Neural cell (in vitro differentiated cells): ENCODE measurements around the gene MAP3K1. TPM values are rescaled to one million over a fixed set of nuclear protein-coding genes. Genes with fewer than 3 reads are reported as not detected.

Experiments
- H2AFZ ChIP-seq: fragments of 200-600, 300-800 bp; sonication (generic), shearing (Covaris generic); 2 replicates; pipeline ENCODE4 v1.6.0; 2014; ENCODE audit warnings: low read depth, mild to moderate bottlenecking, antibody characterized with exemption, low read length, moderate library complexity
- H3F3A ChIP-seq: fragments of 200-600 bp; shearing (Covaris generic); 2 replicates; pipeline ENCODE4 v1.6.1; 2016; ENCODE audit warnings: mild to moderate bottlenecking, moderate library complexity, mixed read lengths, antibody characterized with exemption, low read length; ENCODE audit not compliant: insufficient read depth, poor library complexity, severe bottlenecking
- H3K27ac ChIP-seq: fragments of 200-600, 300-800 bp; sonication (generic), shearing (Covaris generic); 2 replicates; pipeline ENCODE4 v1.5.1; 2014; ENCODE audit warnings: mild to moderate bottlenecking, low read length, moderate library complexity
- H3K27me3 ChIP-seq: fragments of 300-800, 200-600 bp; sonication (generic), shearing (Covaris generic); 2 replicates; pipeline ENCODE4 v1.6.0; 2014; ENCODE audit warnings: mild to moderate bottlenecking, low read depth, low read length, moderate library complexity; ENCODE audit not compliant: insufficient read depth
- H3K36me3 ChIP-seq: fragments of 300-800, 200-600 bp; sonication (generic), shearing (Covaris generic); 2 replicates; pipeline ENCODE4 v1.5.1; 2014; ENCODE audit warnings: mild to moderate bottlenecking, antibody characterized with exemption, low read length, moderate library complexity; ENCODE audit not compliant: insufficient read depth
- H3K4me2 ChIP-seq: fragments of 300-800, 200-600 bp; sonication (generic), shearing (Covaris generic); 2 replicates; pipeline ENCODE4 v1.6.0; 2014; ENCODE audit warnings: mild to moderate bottlenecking, low read length
- H3K4me3 ChIP-seq: fragments of 300-800, 200-600 bp; sonication (generic), shearing (Covaris generic); 2 replicates; pipeline ENCODE4 v1.5.1; 2014; ENCODE audit warnings: mild to moderate bottlenecking, low read length, moderate library complexity
- H3K79me2 ChIP-seq: fragments of 200-600 bp; shearing (Covaris generic); replicated peaks from 2 replicates; pipeline ENCODE4 v1.6.0; 2014; ENCODE audit warnings: mild to moderate bottlenecking, low read length, moderate library complexity; ENCODE audit not compliant: insufficient read depth
- H3K9ac ChIP-seq: fragments of 300-800, 200-600 bp; sonication (generic), shearing (Covaris generic); 2 replicates; pipeline ENCODE4 v1.6.1; 2016; ENCODE audit warnings: mild to moderate bottlenecking, low read length, mixed read lengths
- H3K9me2 ChIP-seq: fragments of 200-600 bp; shearing (Covaris generic); 2 replicates; pipeline ENCODE4 v1.6.1; 2016; ENCODE audit warnings: mild to moderate bottlenecking, low read length, mixed read lengths; ENCODE audit not compliant: insufficient read depth
- H3K9me3 ChIP-seq: fragments of 200-600, 300-800 bp; sonication (generic), shearing (Covaris generic); 2 replicates; pipeline ENCODE4 v1.6.1; 2016; ENCODE audit warnings: mild to moderate bottlenecking, mixed run types, low read length, moderate library complexity, mixed read lengths
- H4K20me1 ChIP-seq: fragments of 200-600 bp; shearing (Covaris generic); 2 replicates; pipeline ENCODE4 v1.6.1; 2016; ENCODE audit warnings: mild to moderate bottlenecking, mixed run types; ENCODE audit not compliant: insufficient read depth
- EP300 ChIP-seq: fragments of 450-650 bp; conservative IDR thresholded peaks from 2 replicates; pipeline ENCODE4 v1.6.1; 2014; ENCODE audit warnings: antibody characterized with exemption, mild to moderate bottlenecking, moderate library complexity; ENCODE audit not compliant: poor library complexity, severe bottlenecking
- EZH2 ChIP-seq: fragments of 200-600, 300-800 bp; shearing (Covaris generic), sonication (generic); IDR thresholded peaks from 2 replicates; pipeline ENCODE4 v1.6.1; 2014; ENCODE audit warnings: antibody characterized with exemption, low read length, borderline replicate concordance, mild to moderate bottlenecking; ENCODE audit not compliant: insufficient read depth, poor library complexity, severe bottlenecking
- MXI1 ChIP-seq: fragments of 450-650 bp; conservative IDR thresholded peaks from 2 replicates; pipeline ENCODE4 v1.6.1; 2014; ENCODE audit warnings: antibody characterized with exemption, mild to moderate bottlenecking; ENCODE audit not compliant: poor library complexity, severe bottlenecking
- POLR2AphosphoS5 ChIP-seq: IDR thresholded peaks from 2 replicates; pipeline ENCODE4 v1.6.1; 2012
- RAD21 ChIP-seq: fragments of 450-650 bp; conservative IDR thresholded peaks from 2 replicates; pipeline ENCODE4 v1.6.1; 2014; ENCODE audit warnings: antibody characterized with exemption, mild to moderate bottlenecking, moderate library complexity
- SMC3 ChIP-seq: fragments of 450-650 bp; conservative IDR thresholded peaks from 2 replicates; pipeline ENCODE4 v1.6.1; 2014; ENCODE audit warnings: antibody characterized with exemption, mild to moderate bottlenecking, moderate library complexity; ENCODE audit not compliant: poor library complexity
- TAF1 ChIP-seq: IDR thresholded peaks from 2 replicates; pipeline ENCODE4 v1.6.1; 2012; ENCODE audit warnings: low read depth
- polyA plus RNA-seq: library from polyadenylated mRNA; depleted of rRNA; stranded (reverse); fragments of >200 nt; gene quantifications from 2 replicates; pipeline ENCODE4 v1.2.3, GENCODE V29; 2014
- TF ChIP-seq, protein P1 (sequence below): fragments of 450-650 bp; IDR thresholded peaks from 2 replicates; pipeline ENCODE4 v1.5.1; 2014; ENCODE audit warnings: antibody characterized with exemption, mild to moderate bottlenecking, moderate library complexity; ENCODE audit not compliant: poor library complexity, severe bottlenecking
- TF ChIP-seq, protein P2 (sequence below): IDR thresholded peaks from 2 replicates; pipeline ENCODE4 v1.6.1; 2012; ENCODE audit warnings: borderline replicate concordance

Gene MAP3K1
- polyA plus RNA-seq, 1 donor from 2014 or later: 26.4 TPM

DNA sequence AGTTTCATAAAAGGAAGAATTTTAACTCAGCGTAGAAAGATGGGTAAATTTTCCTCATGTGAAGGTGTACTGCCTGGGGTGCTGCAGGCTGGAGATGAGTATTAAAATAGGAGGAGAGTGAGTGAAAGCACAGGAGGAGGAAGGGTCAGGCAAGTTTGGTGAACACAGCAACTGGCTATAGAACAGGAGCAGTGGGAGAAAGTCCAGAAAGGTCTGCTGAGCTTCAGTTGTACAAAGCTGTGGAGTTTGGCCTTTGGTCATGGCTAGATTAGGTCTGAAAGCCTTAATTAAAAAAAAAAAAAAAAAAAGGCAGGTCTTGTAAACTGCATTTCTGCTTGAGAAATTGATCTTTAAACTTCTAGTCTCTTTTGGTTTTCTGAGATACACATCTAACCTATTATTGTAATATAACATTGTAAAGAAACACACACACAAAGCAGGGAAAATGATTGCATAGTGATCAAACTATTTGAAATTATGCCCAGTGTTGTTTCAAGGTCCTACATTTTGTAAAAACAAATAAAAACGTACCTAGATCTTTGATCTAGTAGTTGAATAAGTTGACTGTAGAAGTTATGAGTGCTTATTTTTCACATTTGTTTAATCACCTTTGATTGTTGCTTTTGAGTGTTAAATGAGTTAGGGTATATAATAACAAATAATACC lies 43.6 kb downstream of the MAP3K1 start:
- no peak overlapping the region for H3K9ac ChIP-seq
- H3K9me3 ChIP-seq: no peaks in the 10 kb centered on the region
- no peaks in the 10 kb centered on the region for H3K79me2 ChIP-seq
- H3K9me2 ChIP-seq: no peaks in the 10 kb centered on the region
- H3K4me3 ChIP-seq: no peak overlapping the region
- H4K20me1 ChIP-seq: no peaks in the 10 kb centered on the region
- H2AFZ ChIP-seq: no peak overlapping the region
- no peak overlapping the region for H3K4me2 ChIP-seq
- peaks cover 7% of the 10 kb centered on the region for H3K36me3 ChIP-seq
- H3K27me3 ChIP-seq: no peaks in the 10 kb centered on the region
- no peaks in the 10 kb centered on the region for H3F3A ChIP-seq
- TF ChIP-seq POLR2AphosphoS5 (no peak), MXI1 (no peak), SMC3 (no peak), EP300 (no peak), TAF1 (no peak), EZH2 (no peak), RAD21 (no peak)
- TF ChIP-seq, protein P1, sequence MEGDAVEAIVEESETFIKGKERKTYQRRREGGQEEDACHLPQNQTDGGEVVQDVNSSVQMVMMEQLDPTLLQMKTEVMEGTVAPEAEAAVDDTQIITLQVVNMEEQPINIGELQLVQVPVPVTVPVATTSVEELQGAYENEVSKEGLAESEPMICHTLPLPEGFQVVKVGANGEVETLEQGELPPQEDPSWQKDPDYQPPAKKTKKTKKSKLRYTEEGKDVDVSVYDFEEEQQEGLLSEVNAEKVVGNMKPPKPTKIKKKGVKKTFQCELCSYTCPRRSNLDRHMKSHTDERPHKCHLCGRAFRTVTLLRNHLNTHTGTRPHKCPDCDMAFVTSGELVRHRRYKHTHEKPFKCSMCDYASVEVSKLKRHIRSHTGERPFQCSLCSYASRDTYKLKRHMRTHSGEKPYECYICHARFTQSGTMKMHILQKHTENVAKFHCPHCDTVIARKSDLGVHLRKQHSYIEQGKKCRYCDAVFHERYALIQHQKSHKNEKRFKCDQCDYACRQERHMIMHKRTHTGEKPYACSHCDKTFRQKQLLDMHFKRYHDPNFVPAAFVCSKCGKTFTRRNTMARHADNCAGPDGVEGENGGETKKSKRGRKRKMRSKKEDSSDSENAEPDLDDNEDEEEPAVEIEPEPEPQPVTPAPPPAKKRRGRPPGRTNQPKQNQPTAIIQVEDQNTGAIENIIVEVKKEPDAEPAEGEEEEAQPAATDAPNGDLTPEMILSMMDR: no peak
- TF ChIP-seq, protein P2, sequence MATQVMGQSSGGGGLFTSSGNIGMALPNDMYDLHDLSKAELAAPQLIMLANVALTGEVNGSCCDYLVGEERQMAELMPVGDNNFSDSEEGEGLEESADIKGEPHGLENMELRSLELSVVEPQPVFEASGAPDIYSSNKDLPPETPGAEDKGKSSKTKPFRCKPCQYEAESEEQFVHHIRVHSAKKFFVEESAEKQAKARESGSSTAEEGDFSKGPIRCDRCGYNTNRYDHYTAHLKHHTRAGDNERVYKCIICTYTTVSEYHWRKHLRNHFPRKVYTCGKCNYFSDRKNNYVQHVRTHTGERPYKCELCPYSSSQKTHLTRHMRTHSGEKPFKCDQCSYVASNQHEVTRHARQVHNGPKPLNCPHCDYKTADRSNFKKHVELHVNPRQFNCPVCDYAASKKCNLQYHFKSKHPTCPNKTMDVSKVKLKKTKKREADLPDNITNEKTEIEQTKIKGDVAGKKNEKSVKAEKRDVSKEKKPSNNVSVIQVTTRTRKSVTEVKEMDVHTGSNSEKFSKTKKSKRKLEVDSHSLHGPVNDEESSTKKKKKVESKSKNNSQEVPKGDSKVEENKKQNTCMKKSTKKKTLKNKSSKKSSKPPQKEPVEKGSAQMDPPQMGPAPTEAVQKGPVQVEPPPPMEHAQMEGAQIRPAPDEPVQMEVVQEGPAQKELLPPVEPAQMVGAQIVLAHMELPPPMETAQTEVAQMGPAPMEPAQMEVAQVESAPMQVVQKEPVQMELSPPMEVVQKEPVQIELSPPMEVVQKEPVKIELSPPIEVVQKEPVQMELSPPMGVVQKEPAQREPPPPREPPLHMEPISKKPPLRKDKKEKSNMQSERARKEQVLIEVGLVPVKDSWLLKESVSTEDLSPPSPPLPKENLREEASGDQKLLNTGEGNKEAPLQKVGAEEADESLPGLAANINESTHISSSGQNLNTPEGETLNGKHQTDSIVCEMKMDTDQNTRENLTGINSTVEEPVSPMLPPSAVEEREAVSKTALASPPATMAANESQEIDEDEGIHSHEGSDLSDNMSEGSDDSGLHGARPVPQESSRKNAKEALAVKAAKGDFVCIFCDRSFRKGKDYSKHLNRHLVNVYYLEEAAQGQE: no peak
- H3K27ac ChIP-seq: no peak overlapping the region

DNA sequence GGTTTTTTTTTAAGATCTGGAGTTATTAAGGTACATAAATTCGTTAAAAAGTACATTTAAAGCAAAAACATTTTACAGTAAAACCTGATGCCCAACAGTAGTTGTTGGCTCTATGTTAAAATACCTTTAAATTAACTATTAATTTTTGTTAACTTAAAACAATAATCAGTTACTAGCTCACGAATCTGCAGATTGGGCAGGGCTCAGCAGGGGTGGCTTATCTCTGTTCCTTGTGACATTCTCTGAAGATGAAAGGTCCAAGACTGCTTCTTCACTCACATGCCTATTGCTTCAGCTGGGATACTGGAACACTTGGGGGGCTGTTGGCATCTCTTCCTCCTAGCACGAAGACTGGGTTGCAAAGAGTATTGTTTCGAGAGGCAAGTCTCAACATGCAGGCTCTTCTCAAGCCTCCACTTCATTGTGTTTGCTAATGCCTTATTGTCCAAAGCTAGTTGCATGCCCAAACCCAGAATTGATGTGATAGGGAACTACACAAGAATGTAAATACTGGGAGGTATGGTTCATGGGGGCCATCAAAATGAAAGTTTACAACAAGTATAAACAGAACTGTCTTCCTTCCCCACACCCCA lies 46.6 kb downstream of the MAP3K1 start:
- no peaks in the 10 kb centered on the region for H3K27me3 ChIP-seq
- H3K36me3 ChIP-seq: peaks cover 7% of the 10 kb centered on the region
- H3F3A ChIP-seq: no peaks in the 10 kb centered on the region
- H3K9ac ChIP-seq: no peak overlapping the region
- H3K9me3 ChIP-seq: no peaks in the 10 kb centered on the region
- no peaks in the 10 kb centered on the region for H3K9me2 ChIP-seq
- no peak overlapping the region for H3K4me3 ChIP-seq
- no peaks in the 10 kb centered on the region for H4K20me1 ChIP-seq
- no peaks in the 10 kb centered on the region for H3K79me2 ChIP-seq
- no peak overlapping the region for H3K4me2 ChIP-seq
- TF ChIP-seq MXI1 (no peak), TAF1 (no peak), RAD21 (no peak), POLR2AphosphoS5 (no peak), EP300 (no peak), SMC3 (no peak), EZH2 (no peak)
- TF ChIP-seq, protein P1: no peak
- TF ChIP-seq, protein P2: no peak
- no peak overlapping the region for H3K27ac ChIP-seq
- no peak overlapping the region for H2AFZ ChIP-seq
